Kidney glomerular epithelial cell (primary cell): ENCODE results near the gene ING5.
A peak's percentile ranks its signal among the peaks of the same experiment; 100 is the strongest.
"Not testable (repeated sequence)": the region's sequence is repeated elsewhere in the genome, so short reads cannot be mapped to it uniquely, and the experiment has no call there.

Experiments
- DNase-seq: peaks from one replicate; lab custom pipeline; 2025; lab: John Stamatoyannopoulos, UW

Gene ING5

DNA sequence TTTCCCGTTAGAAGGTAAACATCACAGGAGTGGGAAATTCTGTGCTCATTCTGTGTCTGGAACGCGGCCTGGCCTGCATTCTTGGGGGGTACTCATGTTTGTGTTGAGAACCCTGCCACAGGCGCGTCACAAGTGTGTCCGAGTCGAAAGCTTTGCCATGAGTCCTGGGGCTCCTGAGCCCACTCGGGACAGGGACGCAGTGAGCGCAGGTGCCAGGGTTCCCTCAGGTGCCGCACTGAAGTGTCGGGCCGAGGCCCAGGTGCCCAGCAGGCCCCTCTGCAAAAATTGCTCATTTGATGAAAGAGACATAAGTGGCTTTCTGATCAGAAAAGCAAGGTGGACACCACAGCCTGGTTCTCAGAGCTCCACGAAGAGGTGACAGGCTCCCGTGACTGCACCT, 37.3 kb downstream of the ING5 start:
- no peak for DNase-seq

DNA sequence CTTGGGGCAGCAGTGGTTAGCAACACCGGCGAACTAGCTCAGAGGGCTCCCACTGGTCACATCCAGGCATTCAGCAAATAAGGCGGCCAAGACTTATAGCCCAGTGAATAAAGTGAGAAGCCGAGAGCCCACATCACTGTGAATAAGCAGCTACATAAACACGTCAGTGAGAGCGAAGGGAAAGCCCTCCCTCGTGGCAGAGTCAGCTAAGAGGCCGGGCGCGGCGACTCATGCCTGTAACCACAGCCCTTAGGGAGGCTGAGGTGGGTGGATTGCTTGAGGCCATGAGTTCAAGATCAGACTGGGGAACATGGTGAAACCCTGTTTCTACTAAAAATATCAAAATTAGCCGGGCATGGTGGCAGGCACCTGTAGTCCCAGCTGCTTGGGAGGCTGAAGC, 37.8 kb downstream of the ING5 start:
- DNase-seq = peak; percentile 6

DNA sequence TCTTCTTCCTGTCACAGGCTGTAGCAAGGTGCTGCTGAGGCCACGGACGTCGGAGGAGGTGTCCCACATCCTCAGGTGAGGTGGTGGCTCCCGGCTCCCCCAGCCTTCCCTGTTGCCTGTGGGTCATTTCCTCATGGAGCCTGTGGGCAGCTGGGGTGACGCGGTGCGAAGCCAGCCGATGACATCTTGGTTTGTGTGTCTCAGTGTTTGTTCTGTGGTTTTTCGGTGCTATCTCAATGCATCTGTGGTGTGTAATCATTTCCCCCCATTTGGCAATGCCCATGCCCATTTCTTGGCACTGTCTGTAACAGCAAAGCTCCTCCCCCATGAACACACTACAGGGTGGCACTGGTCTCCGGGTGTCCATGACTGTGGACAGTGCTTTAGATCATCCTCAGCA, 39.2 kb downstream of the ING5 start:
- DNase-seq = no peak

DNA sequence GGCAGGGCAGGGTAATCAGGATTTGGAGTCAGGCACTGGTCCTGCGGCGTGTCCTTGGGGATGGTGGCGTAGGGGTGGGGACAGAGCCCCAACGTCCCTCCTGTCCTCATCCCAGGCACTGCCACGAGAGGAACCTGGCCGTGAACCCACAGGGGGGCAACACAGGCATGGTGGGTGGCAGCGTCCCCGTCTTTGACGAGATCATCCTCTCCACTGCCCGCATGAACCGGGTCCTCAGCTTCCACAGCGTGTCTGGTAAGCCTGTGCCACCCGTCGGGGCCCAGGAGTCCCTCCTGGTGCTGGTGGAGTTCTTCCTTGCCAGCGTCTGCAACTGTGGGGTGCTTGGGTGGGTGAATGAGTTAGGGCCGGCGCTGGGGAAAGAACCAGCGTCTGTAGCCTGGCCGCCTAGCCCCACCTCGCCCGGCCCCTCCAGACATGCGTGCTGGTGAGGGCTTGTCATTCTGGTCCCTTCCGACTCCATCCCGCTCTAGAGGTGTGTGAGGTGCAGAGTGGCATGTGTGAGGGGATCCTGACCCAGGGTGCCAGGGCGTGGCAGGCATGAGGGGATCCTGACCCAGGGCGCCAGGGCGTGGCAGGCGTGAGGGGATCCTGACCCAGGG, 40.6 kb downstream of the ING5 start:
- no peak for DNase-seq

DNA sequence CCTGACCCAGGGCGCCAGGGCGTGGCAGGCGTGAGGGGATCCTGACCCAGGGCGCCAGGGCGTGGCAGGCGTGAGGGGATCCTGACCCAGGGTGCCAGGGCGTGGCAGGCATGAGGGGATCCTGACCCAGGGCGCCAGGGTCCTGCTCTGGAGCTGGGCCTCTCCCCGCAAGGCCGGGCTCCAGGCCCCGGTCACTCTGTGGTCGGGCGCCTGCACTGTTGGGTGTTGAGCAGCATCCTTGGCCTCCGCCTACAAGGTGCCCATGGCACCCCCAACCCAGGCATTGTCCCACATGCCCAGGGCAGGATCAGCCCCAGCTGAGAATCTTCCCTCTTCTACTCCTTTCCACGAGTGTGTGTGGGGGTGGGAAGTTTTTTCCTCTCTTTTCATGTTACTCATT, 41.2 kb downstream of the ING5 start:
- not testable (repeated sequence) for DNase-seq

DNA sequence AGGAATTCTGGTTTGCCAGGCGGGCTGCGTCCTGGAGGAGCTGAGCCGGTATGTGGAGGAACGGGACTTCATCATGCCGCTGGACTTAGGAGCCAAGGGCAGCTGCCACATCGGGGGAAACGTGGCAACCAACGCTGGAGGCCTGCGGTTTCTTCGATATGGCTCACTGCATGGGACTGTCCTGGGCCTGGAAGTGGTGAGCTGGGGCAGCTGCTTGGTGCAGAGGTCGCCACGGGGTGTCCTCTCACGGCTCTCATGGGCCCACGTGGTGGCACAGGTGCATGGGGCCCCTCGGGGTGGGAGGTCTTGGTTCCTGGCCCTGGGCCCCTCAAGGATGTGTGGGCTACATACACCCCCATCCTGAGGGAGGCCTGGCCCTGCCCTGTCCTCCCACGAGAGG, 41.8 kb downstream of the ING5 start:
- no peak for DNase-seq

DNA sequence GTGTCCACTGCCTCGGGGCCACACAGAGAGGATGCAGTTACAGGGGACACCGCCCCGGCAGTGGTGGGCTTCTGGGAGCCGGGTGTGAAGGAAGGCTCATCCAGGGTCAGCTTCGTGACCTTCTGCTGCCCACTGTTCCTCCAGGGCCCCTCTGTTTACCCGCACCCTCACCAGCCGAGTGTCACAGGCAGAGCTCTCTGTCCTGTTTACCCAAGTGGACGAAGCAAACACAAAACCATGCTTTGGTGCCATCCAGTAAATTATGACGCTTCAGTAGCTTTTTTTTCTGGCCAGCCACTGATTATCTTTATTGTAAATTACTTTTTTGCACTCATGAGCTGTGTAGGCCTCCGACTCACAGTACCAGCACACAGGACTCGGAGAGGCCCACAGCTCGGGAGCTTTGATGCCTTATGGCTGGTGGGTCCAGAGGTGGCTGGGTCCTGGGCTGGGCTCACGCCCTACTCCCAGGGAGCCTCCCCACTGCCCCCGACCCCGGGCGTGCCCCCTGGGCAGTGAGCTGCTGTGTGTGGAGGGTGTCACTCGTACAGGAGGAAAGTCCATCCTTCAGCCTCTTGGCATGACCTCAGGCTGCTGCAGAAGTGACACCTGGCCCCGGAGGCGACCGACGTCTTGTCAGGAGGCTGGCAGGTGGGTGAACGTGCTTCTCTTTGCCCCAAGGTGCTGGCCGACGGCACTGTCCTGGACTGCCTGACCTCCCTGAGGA, 42.4 kb downstream of the ING5 start:
- DNase-seq = no peak

DNA sequence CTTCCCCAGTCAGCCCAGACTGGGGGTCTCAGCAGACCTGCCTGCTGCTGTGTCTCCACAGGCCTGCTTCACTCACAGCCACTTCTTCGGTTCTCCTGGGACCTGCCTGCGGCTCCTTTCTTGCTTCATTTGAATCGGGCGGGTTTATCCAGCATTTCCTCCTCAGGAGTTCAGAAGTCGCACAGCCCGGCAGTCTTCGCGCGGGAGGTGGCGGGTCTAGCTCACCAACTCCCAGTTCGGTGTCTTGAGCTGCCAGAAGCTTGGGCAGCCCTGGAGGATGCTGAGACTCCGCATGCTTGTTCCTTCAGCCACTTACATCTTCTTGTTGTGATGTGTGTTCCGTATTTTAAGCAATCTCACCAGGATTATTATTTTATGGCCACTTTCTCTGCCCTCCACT, 43.4 kb downstream of the ING5 start:
- no peak for DNase-seq

DNA sequence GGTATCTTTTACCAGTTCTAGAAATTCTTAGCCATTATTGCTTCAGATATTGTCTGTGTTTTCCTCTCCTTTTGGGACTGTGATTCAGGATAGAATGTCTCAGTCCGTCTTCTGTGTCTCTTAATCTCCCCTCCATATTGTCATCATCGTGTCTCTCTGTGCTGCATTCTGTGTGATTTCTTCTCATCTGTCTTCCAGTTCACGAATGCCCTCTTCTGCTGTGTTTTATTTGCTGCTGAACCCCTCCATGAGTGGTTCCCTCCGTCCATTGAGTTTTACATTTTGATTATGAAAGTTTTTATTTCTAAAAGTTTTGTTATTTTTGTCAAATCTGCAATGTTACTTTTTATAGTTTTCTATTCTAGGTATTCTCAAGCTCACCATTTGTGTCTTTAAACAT, 44.2 kb downstream of the ING5 start:
- no peak for DNase-seq

DNA sequence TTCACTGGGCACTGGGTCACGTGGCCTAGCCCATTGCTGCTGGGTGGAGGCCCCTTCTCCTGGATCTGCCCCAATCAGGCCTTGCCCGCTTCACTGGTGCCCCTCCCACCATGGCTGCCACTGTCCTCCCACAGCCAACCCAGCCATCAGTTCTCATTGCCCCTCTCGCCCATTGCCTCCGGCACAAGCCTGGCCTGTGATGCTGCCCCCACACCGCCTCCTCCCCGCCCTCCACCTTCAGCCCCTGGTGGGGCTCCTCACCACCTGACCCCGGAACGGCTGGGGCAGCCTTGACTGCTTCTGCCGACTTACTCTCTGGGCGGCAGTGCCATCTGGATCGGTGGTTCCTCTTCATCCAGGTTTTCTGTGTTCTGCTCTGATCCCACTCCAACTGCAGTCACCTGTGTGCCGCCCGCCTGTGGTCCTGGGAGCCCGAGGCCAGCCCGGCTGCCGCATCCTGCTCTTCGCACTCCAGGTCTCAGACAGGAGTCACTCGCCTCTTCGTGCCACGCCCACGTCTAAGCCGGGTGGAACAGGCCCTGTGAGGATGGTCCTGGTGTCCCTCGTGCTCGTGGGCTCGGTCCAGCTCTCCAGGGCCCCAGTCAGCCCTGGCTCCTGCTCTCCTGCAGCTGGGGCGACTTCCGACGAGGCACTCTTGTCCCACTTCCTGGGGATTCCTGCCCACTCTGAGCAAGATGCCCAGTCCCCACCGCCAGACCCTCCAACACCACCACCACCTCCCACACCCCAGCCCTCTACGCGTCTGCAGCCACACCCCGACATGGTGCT, 46.8 kb downstream of the ING5 start:
- no peak for DNase-seq

DNA sequence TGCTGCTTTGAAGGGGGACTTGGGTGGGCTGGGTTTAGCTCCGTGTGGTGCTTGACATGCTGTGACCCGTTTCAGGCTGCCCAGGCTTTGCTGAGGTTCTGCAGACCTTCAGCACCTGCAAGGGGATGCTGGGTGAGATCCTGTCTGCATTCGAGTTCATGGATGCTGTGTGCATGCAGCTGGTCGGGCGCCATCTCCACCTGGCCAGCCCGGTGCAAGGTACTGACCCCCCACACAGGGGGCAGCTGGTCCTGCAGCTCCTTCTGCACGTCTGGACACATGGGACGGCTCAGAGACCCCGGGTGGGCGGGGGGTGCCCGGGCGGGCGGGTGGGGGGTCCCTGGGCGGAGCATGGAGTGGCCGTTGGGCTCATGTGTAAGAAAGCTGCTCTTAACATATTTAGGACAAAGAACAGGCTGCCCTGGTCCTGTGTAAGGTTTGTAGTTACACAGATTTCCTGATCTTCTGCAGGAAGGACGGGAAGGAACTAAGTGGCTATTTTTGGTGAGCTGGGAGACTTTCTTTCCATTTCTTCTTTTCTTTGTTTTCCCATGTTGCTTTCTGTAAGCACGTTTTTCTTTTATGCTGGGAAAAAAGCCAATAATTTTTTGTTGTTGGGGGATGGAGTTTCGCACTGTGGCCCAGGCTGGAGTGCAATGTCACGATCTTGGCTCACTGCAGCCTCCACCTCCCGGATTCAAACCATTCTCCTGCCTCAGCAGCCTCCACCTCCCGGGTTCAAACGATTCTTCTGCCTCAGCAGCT, 48.4 kb downstream of the ING5 start:
- DNase-seq = no peak

DNA sequence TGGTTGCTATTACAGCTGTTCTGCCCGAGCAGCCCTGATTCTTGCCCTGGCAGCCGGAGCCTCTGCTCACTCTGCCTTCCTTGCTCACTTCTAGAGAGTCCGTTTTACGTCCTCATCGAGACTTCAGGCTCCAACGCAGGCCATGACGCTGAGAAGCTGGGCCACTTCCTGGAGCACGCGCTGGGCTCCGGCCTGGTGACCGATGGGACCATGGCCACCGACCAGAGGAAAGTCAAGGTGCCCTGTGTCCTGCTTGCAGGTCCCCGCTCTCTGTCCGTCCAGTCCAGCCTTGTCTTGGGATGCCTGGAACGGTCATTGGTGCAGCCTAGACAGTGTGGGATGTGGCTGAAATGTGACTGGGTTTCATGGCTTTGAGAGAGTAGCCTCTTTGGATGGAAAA, 49.3 kb downstream of the ING5 start:
- no peak for DNase-seq

DNA sequence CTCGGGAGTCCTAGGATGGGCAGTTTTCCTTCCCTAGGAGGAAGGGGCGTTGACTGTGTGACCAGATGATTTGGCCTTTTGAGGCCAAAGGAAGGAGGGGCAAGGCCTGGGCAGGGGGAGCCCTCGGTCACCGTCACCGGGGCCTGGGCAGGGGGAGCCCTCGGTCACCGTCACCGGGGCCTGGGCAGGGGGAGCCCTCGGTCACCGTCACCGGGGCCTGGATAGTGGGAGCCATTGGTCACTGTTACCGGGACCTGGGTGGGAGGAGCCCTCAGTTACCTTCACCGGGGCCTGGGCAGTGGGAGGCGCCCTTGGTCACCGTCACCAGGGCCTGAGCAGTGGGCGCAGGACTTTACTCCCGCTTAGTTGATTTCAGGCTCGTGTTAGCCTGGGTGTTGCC, 49.9 kb downstream of the ING5 start:
- DNase-seq = no peak

DNA sequence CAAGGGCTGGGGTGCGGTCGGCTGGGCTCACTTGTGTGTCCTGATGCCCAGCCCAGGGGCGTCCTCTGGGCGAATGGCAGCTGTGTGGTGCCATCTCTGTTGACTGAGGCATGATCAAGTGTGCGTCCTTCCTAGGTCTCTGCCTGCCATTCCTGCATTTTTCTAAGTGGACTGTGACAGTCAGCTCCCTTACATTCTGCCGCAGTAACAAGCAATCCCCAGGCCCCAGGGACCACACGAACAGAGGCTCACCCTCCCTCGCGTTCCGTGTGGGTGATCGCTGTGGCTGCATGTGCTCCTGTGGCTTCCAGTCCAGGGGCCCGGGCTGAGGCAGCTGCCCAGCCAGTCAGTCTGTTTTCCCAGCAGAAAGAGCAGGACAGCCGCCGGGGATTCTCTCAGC, 50.4 kb downstream of the ING5 start:
- DNase-seq = no peak

DNA sequence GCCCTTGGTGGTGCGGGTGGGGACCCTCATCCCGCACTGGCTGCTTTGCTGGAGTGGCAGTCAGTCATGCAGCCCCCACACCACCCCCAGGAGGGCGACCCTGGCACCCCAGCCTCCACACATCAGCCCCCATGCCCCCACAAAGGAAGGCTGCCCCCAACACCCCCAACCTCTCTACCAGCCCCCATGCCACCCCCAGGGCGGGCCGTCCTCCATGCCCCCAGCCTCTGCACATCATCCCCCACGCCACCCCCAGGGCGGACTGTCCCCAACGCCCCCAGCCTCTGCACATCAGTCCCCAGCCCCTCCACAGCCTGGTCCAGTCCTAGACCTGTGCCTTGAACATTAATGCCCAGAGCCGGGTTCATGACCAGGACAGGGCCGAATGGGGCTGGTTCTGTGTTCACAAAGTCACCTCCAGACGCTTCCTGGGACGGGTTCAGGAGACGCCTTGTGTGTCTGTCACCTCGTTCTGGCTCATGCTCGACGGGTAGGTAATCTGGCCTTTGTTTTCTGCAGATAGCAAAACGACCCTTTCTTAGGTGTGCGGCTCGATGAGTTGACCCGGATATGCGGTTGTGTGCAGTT, 50.9 kb downstream of the ING5 start:
- DNase-seq = no peak

DNA sequence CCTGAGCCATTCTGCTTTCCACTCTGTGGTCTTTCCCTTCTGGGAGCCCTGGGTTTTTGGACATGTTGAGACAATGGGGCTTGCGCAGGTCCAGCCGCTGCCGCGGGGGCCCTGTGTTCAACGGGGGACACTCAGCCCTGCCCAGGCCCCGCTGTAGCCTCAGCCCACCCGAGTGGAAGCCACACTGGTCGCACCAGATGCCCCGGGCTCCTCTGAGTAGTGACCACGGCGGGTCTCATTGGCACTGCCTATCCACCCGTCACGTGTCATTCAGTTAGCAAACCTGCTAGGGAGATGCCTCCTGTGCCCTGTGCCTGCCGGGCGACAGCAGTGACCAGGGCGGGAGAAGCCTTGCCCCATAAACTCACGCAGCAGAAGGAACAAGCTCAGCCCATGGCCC, 51.7 kb downstream of the ING5 start:
- no peak for DNase-seq

DNA sequence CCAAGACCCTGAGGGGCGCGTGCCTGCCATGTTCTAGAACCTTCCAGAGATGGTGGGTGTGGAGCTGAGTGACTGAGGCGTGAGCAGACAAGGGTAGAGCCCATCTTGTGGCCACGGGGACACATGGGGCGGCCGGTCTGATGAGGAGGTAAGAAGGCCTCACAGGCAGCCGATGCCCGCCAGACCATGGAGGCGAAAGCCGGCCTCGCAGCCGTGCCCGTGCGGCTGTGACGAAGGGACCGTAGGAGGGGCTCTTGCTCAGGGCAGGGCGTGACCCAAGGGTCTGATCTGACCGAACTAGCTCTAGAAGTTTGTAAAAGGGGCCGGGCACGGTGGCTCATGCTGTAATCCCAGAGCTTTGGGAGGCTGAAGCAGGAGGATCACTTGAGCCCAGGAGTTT, 52.2 kb downstream of the ING5 start:
- DNase-seq = no peak

DNA sequence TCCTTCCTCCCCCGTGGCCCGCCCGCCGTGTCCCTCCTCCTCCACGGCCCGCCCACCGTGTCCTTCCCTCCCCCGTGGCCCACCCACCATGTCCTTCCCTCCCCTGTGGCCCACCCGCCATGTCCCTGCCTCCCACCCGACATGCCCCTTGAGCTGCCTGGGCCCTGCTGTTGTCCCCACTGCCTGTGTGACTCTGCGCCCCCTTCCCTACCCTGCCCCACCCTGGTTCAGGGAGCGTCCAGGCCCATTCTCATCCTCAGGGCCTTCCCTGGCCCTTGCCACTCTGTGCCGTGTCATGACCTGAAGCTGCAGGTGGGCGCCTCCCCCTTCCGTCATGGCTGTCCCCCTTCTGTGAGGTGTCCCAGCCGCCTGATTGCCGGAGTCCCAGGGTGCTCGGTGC, 53.3 kb downstream of the ING5 start:
- DNase-seq = no peak

DNA sequence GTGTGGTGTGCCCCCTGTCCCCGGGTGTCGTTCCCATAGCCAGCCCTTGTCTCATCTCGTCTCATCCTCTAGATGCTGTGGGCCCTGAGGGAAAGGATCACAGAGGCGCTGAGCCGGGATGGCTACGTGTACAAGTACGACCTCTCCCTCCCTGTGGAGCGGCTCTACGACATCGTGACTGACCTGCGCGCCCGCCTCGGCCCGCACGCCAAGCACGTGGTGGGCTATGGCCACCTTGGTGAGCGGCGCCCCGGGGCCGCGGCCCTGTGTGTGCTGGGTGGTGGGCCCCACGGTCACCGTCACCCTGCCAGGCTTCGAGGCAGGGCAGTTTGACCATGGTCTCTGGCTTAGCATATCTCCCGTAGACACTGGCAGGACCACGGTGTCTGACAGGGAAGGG, 53.9 kb downstream of the ING5 start:
- DNase-seq = no peak

DNA sequence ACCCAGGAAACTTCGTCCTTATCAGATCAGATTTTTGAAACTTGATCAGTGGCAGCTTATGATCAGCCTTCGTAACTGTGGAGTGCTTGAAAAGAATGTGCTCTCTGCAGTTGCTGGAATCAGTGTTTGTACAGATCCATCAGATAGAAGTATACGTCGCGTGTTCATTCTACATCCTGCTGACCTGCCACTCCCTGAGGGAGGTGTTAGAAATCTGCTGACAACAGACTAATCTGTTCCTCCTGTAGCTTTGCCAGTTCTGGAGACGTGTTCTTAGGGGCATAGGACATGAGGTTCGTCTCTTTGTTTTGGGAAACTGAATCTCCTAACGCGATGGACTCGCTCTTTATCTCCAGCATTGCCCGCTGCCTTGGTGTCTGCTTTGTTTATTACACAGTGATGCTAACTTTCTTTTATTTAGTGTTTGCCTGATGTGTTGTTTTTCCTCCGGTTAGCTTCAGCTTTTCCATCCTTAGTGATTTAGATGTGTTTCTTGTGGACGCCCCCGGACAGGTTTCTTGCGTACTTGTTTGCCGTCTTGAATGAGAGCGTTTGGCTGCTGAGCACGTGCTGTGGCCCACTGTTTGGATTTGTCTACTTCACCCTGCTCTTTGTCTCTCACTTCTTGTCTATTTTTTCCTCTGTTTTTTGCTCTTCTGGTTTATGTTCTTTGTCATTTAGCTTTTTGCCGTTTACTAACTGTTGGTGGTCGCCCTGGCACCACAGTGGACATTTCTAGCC, 57.4 kb downstream of the ING5 start:
- no peak for DNase-seq

DNA sequence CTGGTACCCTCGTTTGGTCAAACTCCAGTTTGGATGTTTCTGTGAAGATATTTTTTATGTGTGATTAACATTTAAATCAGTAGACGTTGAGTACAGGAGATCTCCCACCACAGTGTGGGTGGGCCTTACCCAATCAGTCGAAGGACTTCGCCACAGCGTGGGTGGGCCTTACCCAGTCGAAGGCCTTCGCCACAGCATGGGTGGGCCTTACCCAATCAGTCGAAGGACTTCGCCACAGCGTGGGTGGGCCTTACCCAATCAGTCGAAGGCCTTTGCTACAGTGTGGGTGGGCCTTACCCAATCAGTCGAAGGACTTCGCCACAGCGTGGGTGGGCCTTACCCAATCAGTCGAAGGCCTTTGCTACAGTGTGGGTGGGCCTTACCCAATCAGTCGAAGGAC, 58.1 kb downstream of the ING5 start:
- not testable (repeated sequence) for DNase-seq
